ENCODE results near the gene MAPT. TPM values are rescaled to one million over a fixed set of nuclear protein-coding genes. Genes with fewer than 3 reads are reported as not detected.

MAPT gene
- total RNA-seq, 1 experiment from 2014 or later: 3.6 TPM

- H3K9ac ChIP-seq (ENCODE audit: low read length): no peak overlapping the region
- H4K20me1 ChIP-seq (ENCODE audit: low read length): no peaks in the 10 kb centered on the region
- no peaks in the 10 kb centered on the region for H3K36me3 ChIP-seq (ENCODE audit: low read depth, low read length)
- BruUV-seq (replicated peaks): no TSS peak
- ChIA-PET POLR2A (ENCODE audit: unreplicated experiment) (no interaction called here), CTCF (no interaction called here)
- H3K27ac ChIP-seq (ENCODE audit: low read length): no peak overlapping the region
- no peaks in the 10 kb centered on the region for H3K9me3 ChIP-seq (ENCODE audit: low read length)
- H3K9me2 ChIP-seq (replicated peaks; ENCODE audit: low read length): no peaks in the 10 kb centered on the region
- H3K79me2 ChIP-seq (ENCODE audit: low read length): no peaks in the 10 kb centered on the region
- ATAC-seq (no peak), DNase-seq (no peak)
- H3K4me1 ChIP-seq (ENCODE audit: insufficient read depth, low read length): no peaks in the 10 kb centered on the region
- no peak overlapping the region for H3K4me3 ChIP-seq (ENCODE audit: low read length)
- no peak for TF ChIP-seq EZH2 (IDR thresholded peaks at IDR 0.05; ENCODE audit: low read length, unreplicated experiment)
- TF ChIP-seq EZH2phosphoT487 (IDR thresholded peaks at IDR 0.05; ENCODE audit: borderline replicate concordance, low read length): no peak
- no peak for TF ChIP-seq CTCF (conservative IDR thresholded peaks at IDR 0.05; ENCODE audit: low read depth, low read length)
- intact Hi-C loops (cut with micrococcal nuclease): no loop called here
- H2AFZ ChIP-seq (ENCODE audit: low read length): no peak overlapping the region
- no peaks in the 10 kb centered on the region for H3F3A ChIP-seq (ENCODE audit: low read length, unreplicated experiment)
- no peak overlapping the region for H3K4me2 ChIP-seq (ENCODE audit: low read length)
- peaks cover 23% of the 10 kb centered on the region for H3K27me3 ChIP-seq (ENCODE audit: low read length)
Observed at GRCh38 chr17:45871718-45872117, 22.6 kb upstream of the MAPT start.

- intact Hi-C loops (cut with micrococcal nuclease): no loop called here
- peak; percentile 43; the same call in 1 of the 2 replicates for ATAC-seq
- H3K4me3 ChIP-seq (ENCODE audit: low read length): no peak overlapping the region
- no peaks in the 10 kb centered on the region for H3K36me3 ChIP-seq (ENCODE audit: low read depth, low read length)
- H3K27ac ChIP-seq (ENCODE audit: low read length): no peak overlapping the region
- no TSS peak for BruUV-seq (replicated peaks)
- no peaks in the 10 kb centered on the region for H3F3A ChIP-seq (ENCODE audit: low read length, unreplicated experiment)
- ChIA-PET CTCF (interaction anchor here (0.6 kb wide), 1 partner anchor 76 kb away, joined by 3 read pairs; no protein-coding TSS in a partner anchor), POLR2A (ENCODE audit: unreplicated experiment) (interaction anchor here (0.7 kb wide), 1 partner anchor 57 kb away, joined by 5 read pairs; no protein-coding TSS in a partner anchor)
- peak overlapping the region; percentile 45 for H3K4me2 ChIP-seq (ENCODE audit: low read length)
- H2AFZ ChIP-seq (ENCODE audit: low read length): 0 out of 2 replicates have a peak overlapping the region, but pooled peaks have one; percentile 24
- H3K27me3 ChIP-seq (ENCODE audit: low read length): peaks cover 25% of the 10 kb centered on the region
- DNase-seq: peak; percentile 34
- no peaks in the 10 kb centered on the region for H3K9me3 ChIP-seq (ENCODE audit: low read length)
- TF ChIP-seq CTCF (conservative IDR thresholded peaks at IDR 0.05; ENCODE audit: low read depth, low read length): no peak
- no peak for TF ChIP-seq EZH2 (IDR thresholded peaks at IDR 0.05; ENCODE audit: low read length, unreplicated experiment)
- TF ChIP-seq EZH2phosphoT487 (IDR thresholded peaks at IDR 0.05; ENCODE audit: borderline replicate concordance, low read length): no peak
- H3K9me2 ChIP-seq (replicated peaks; ENCODE audit: low read length): no peaks in the 10 kb centered on the region
- H3K9ac ChIP-seq (ENCODE audit: low read length): no peak overlapping the region
- no peaks in the 10 kb centered on the region for H4K20me1 ChIP-seq (ENCODE audit: low read length)
- no peaks in the 10 kb centered on the region for H3K79me2 ChIP-seq (ENCODE audit: low read length)
- H3K4me1 ChIP-seq (ENCODE audit: insufficient read depth, low read length): no peaks in the 10 kb centered on the region
Observed at GRCh38 chr17:45873728-45874127, 20.6 kb upstream of the MAPT start.

GRCh38 chr17:45874151-45874550 is 20.2 kb upstream of the MAPT start:
- H3K27me3 ChIP-seq (ENCODE audit: low read length): peaks cover 25% of the 10 kb centered on the region
- H3K4me3 ChIP-seq (ENCODE audit: low read length): no peak overlapping the region
- no peaks in the 10 kb centered on the region for H3K9me3 ChIP-seq (ENCODE audit: low read length)
- no TSS peak for BruUV-seq (replicated peaks)
- TF ChIP-seq EZH2phosphoT487 (IDR thresholded peaks at IDR 0.05; ENCODE audit: borderline replicate concordance, low read length) (no peak), EZH2 (IDR thresholded peaks at IDR 0.05; ENCODE audit: low read length, unreplicated experiment) (no peak), CTCF (conservative IDR thresholded peaks at IDR 0.05; ENCODE audit: low read depth, low read length) (no peak)
- ATAC-seq (no peak), DNase-seq (no peak)
- POLR2A ChIA-PET (ENCODE audit: unreplicated experiment): no interaction called here
- no peaks in the 10 kb centered on the region for H3K4me1 ChIP-seq (ENCODE audit: insufficient read depth, low read length)
- no peak overlapping the region for H3K9ac ChIP-seq (ENCODE audit: low read length)
- CTCF ChIA-PET: no interaction called here
- H3K79me2 ChIP-seq (ENCODE audit: low read length): no peaks in the 10 kb centered on the region
- no peak overlapping the region; the same call in 1 of the 2 replicates for H3K4me2 ChIP-seq (ENCODE audit: low read length)
- no peaks in the 10 kb centered on the region for H3F3A ChIP-seq (ENCODE audit: low read length, unreplicated experiment)
- no peak overlapping the region for H3K27ac ChIP-seq (ENCODE audit: low read length)
- no peaks in the 10 kb centered on the region for H4K20me1 ChIP-seq (ENCODE audit: low read length)
- H3K9me2 ChIP-seq (replicated peaks; ENCODE audit: low read length): no peaks in the 10 kb centered on the region
- intact Hi-C loops (cut with micrococcal nuclease): no loop called here
- no peak overlapping the region for H2AFZ ChIP-seq (ENCODE audit: low read length)
- no peaks in the 10 kb centered on the region for H3K36me3 ChIP-seq (ENCODE audit: low read depth, low read length)

All from PC-3 (cell line).